HG03097 (cell line): ENCODE measurements around the gene VAV3.

Source experiments
- ATAC-seq: cut with Tn5 transposase; IDR thresholded peaks from one replicate; pipeline ENCODE4 v1.9.1; 2021; ENCODE audit not compliant: unreplicated experiment, low FRiP score

VAV3 gene

GRCh38 chr1:107803579-107803978 lies 161.4 kb downstream of the VAV3 start:
- ATAC-seq: no peak

- no peak for ATAC-seq
Observed at GRCh38 chr1:107802654-107803053, 162.3 kb downstream of the VAV3 start.

DNA sequence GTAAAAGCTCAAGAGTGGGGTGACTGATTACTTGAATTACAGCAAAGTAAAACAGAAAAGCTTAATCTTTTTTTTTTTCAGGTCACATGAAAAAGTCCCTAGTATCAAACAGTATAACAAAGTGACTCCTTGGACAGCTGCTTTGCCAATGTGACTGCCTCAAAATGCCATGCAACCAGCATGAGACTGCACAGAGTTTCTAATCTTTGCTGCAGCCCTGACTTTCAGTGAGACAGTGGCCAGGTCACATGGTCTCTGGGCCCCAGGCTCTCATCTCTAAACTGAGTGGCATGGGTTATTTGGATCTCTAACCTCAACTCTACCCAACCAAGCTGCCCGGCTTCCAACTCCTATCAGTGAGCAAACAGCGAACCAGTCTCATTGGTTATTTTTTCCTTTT lies 169.0 kb downstream of the VAV3 start:
- no peak for ATAC-seq

DNA sequence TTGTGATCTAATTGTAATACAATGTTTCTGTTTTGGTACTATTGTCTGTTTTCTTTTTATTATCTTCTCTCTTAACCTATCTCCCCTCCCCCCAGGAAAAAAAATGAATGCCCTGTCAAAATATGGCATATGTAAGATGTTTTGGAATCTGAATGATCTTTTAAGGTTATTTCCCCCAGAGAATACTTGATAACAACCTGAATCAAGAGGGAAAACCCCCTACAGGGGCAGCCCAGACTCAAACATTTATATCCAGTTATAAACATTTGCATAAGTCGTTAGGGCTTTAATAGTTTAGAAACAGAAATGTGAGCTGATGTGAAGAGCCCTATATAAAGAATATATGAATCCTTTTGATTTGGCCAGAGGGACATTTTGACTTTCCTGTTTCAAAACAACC lies 169.5 kb downstream of the VAV3 start:
- no peak for ATAC-seq

- ATAC-seq: no peak
Observed at GRCh38 chr1:107794571-107794970, 170.4 kb downstream of the VAV3 start.

GRCh38 chr1:107793896-107794453 lies 171.0 kb downstream of the VAV3 start:
- no peak for ATAC-seq

GRCh38 chr1:107791348-107791747 lies 173.6 kb downstream of the VAV3 start:
- ATAC-seq: no peak

- no peak for ATAC-seq
Observed at GRCh38 chr1:107789817-107790524, 175.0 kb downstream of the VAV3 start.

DNA sequence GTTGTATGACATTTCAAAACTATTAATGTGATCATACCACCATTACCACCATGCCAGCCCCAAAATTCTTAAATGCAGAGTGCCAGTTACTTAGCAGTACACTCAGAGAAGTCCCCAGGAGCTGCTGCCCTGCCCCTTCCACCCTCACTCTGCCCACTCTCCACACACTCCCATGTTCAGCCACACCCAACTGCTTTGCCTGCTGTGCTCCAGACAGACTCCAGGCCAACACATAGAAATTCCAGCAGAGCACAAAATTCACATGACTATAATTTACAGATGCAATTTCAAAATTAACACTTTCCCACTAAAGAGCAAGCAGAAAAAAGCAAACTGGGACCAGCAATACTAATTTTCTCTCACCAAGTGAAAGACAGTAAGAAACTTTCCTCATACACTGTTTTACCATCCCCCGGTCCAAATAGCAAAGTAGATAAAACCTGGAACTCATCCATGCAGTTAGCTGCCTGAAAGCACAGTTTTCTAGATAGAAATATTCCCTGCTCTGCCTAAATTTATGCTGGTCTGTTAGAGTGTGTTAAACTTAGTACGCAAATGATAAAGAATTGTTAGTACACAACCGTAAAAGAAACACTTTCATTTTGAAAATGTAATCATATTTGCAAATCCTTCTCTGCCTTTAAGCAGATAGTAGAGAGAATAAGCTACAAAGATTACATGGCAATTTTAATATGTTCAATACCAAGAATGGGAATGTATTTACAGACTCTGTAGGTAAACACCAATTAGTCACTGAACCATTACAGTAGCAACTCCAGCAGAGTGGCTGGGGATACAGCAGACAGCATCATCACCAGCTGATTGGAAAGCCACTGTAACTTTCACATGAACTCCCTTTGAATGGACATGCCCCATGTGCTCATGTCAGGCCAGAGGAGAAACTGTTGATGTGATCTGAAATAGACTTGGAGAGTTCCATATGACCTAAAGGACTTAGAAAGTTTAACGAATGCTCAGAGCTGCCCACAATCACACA lies 176.5 kb downstream of the VAV3 start:
- ATAC-seq: no peak

DNA sequence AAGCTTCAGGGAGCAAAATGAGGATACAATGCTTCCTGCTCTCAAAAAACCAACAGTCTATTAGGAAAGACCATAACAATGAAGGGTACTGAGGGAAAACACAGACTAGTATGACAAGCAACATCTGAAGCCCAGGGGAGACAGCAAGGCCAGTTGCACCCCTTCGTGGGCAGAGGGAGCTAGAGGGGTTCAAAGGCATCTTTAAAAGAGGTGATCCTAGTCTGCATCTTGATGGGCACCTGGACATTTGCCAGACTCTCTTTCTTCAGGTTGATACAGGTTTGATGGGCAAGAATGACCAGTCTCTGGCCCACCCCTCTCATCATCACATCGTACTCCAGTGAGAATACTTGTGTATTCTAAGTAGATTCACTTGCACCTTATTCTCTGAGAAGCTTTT lies 177.7 kb downstream of the VAV3 start:
- no peak for ATAC-seq

GRCh38 chr1:107786203-107786845 lies 178.7 kb downstream of the VAV3 start:
- no peak for ATAC-seq

- ATAC-seq: no peak
Observed at GRCh38 chr1:107785496-107786202, 179.3 kb downstream of the VAV3 start.

DNA sequence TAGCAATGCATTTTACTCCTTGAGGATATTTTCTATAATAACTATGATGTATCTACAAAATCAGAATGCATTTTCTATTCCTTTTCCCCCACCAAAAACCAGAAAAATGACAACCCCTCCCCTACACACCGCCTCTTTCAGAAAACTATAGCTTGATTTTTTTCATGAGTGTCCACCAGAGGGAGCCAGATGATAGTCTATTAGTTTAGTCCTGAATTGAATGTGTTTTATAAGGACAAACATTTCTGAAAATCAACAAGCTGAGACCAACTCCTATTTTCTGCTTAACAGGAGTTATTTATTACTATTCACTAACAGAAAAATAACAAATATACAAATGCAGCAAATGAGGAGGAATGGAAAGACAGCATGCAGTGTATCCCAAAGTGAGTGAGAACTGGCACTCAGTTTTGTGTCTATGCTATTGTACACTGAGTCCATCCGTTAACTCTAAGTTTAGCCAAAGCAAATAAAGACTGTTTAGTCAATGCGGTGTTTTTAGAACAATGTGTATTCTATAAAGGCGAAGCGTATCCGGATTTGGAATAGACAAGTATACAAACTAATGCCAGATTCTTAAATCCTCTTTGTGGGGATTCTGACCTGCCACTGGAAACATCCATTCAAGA lies 182.6 kb downstream of the VAV3 start:
- no peak for ATAC-seq

GRCh38 chr1:107781245-107781644 lies 183.7 kb downstream of the VAV3 start:
- no peak for ATAC-seq

DNA sequence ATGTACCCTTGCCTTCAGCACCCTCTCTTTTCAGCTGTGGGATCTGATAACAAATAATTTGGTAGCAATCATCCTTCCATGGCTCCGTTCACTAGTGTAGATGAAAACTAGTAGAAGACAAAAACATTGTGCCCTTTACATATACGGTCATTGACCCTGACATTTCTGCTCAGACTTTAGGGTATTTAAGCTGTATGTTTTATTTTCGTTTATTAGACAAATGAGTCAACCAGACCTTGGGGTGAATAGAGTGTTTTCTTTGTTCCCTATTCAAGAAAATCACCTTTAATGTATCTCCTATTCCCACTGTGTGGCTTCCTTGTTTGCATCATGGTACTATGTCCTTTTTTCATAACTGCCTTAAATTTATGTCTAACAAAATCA lies 187.3 kb downstream of the VAV3 start:
- no peak for ATAC-seq

DNA sequence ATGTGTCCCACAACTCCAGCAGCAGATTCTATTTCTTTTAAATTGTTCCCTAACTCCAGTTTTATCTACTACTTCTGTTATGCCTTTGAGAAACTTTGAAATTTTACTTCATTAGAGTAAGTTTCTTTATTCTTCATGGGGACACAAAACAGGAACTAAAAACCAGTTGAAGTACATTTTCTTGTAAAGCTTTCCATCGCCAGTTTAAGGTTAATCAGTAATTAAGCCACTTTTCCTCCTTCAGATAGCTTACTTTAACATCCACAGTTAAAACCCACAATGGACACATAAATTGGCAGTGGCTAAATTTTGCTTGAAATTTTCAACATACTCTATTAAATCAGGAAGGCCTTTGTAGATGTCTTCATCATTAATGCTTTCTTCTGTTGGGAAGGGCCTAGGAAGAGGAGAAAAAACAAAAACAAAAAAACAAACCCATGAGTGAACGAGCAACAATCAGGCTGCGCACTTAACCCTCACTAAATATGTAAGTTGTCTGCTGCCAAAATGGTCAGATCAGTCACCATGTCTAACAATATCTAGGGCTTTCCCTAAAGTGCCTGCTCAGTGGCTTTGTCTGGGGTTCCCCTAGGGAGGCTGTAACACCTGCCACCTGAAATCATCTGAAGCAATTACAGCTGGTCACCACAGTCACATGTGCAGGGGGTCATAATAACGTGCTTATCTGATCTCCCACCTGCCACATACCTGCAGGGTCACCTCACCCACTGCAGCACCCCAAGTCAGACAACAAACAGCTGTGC lies 187.9 kb downstream of the VAV3 start:
- peak; percentile 89 for ATAC-seq

DNA sequence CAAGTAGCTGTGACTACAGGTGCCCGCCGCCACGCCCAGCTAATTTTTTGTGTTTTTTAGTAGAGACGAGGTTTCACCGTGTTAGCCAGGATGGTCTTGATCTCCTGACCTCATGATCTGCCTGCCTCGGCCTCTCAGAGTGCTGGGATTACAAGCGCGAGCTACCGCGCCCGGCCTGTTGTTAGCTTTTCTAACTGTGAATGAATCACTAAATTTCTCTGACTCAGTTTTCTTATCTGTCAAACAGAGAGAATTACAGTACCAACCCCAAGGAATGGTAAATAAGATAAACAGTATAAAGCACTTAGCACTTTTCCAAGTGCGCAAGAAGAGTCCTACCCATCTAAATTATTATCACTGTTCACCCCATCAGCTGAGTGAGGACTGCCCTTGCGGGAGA lies 193.6 kb downstream of the VAV3 start:
- no peak for ATAC-seq

DNA sequence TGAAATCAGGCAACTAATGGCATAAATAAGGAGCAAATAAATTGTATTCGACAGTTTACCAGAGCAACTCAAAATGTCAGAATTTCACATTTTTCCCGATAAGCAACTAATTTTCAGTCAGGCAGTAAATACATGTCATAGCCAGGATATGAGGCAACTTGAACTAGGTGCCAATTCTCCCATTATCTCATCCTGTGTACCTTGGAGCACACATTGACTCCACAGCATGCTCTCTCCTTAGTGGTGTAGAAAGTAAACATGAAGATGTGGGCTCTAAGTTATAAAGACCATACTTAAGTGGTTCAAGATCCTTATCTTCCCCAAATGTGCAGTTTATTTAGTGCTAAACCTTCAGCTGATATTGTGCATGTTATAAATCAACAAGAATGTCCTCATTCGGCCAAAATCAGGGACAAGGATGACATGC lies 197.8 kb downstream of the VAV3 start:
- no peak for ATAC-seq

- no peak for ATAC-seq
Observed at GRCh38 chr1:107766533-107766932, 198.4 kb downstream of the VAV3 start.
